Frontal cortex (tissue), 4 donors: ENCODE results near the gene RASL12. TPM values are rescaled to one million over a fixed set of nuclear protein-coding genes. Genes with fewer than 3 reads are reported as not detected.
A peak's percentile ranks its signal among the peaks of the same experiment; 100 is the strongest.
"Not testable (repeated sequence)": the region's sequence is repeated elsewhere in the genome, so short reads cannot be mapped to it uniquely, and the experiment has no call there.

Source experiments
- DNase-seq, 2 donors: peaks; one replicate each; pipeline ENCODE4 v3.0.0; 2012; ENCODE audit warnings: low spot score in 2 of 2
- FAIRE-seq: peaks from 2 replicates; lab custom pipeline; 2012; peaks lifted over from hg19 to GRCh38; lab: Jason Lieb, UNC
- small RNA-seq: library from RNA; depleted of rRNA; stranded (forward); fragments of <200 nt; gene quantifications from one replicate; pipeline ENCODE3, GENCODE V24; 2014
- total RNA-seq: library from RNA; depleted of rRNA; stranded (reverse); fragments of >200 nt; gene quantifications from one replicate; pipeline ENCODE4 v1.2.3, GENCODE V29; 2014
- donor health status: control.
- donor health status: control.
- donor health status: control.

Gene RASL12
- total RNA-seq, 1 donor from 2014 or later = 2.4 TPM

DNA sequence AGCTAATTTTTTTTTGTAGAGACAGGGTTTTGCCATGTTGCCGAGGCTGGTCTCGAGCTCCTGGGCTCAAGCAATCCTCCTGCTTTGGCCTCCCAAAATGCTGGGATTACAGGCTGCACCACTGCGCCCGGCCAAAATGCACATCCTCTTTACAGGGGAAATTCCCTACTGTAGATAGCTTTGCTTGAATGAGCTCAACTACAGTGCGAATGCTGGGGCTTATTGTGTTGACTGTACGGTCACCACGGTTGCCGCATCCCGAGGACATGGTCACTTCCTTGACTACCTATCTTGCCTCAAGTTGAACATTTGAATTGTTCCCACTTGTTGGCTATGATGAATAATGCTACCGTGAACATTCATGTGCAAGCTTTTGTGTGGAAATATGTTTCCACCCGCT is 33.1 kb downstream of the RASL12 start:
- DNase-seq = no peak
- FAIRE-seq = no peak

DNA sequence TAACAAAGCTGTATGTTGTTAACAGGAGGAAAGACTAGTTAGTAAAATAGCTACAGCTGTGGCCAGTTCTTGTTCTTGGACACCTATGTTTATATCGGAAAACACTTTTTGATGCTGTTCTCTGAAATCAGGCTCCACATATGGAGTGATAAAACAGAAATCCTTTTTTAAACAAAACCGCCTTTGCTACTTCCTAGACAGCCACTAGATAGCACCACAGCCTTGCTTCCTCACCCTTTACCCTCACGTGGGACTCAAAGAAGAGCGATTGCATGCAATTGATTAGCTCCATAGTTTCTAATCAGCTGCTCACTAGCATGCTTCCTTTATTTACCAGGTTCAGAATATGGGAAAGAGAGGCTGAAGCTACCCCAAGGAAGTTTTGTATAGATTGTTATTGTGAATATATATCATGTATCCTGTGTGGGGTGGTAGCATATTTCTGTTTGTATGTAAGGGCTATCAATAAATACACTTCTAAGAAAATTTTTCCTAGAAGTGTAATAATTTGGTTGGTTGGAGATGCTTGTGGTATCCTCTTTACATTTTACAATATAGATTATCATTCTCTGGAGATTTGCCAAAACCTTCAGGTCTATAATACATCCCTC is 34.0 kb downstream of the RASL12 start:
- FAIRE-seq = no peak

DNA sequence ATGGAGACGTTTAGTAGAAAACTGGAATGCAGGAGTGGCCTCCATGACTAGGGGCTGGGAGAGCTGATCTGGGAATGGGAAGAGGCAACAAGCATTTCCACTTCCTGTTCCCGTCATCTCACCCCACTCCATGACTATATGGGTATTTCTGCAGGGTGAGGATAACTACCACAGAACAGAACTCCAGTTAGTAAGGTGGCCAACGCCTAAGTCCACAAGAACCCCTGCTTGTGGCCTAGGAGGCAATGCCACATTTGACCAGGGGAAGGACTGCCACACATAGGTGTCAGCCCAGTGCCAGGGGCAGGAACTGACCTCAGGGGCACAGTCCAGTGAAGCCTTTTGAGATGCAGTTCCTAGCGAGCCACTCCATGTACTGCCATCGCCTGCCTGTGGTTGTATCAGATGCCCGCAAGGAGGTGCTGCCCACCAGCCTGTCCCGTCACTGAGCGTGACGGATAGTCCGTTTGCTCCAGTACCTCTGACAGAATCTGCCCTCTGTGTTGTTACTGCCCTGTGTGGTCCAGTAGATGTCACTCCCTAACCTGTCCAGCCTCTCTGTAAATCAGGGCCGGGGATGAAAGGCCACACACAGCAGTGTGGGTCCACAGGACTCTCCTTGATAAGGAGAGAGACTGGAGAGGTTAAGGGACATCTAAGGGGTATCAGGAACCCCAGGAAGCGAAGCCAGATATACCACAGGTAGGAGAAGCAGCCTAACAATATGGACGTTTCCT is 34.8 kb downstream of the RASL12 start:
- FAIRE-seq (no peak), DNase-seq (no peak)

More for the DNA sequence above, 34.0 kb downstream of the RASL12 start:
- peak in 1 of 2 donors; percentile 57 for DNase-seq

DNA sequence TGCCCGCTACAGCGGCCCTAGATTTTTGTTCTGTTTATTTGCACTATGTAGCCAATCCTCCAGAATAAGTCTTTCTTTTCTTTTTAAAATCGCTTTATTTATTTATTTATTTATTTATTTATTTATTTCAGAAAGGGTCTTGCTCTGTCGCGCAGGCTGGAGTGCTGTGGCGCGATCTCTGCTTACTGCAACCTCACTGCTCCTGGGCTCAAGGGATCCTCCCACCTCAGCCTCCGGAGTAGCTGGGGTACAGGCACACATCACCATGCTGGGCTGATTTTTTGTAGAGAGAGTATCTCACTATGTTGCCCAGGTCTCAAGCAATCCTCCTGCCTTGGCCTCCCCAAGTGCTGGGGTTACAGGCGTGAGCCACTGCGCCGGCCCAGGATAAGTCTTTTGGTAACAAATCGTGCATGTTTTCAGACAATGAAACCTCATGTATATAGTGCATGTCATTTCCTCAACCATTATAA is 38.0 kb downstream of the RASL12 start:
- no peak for DNase-seq
- no peak for FAIRE-seq

DNA sequence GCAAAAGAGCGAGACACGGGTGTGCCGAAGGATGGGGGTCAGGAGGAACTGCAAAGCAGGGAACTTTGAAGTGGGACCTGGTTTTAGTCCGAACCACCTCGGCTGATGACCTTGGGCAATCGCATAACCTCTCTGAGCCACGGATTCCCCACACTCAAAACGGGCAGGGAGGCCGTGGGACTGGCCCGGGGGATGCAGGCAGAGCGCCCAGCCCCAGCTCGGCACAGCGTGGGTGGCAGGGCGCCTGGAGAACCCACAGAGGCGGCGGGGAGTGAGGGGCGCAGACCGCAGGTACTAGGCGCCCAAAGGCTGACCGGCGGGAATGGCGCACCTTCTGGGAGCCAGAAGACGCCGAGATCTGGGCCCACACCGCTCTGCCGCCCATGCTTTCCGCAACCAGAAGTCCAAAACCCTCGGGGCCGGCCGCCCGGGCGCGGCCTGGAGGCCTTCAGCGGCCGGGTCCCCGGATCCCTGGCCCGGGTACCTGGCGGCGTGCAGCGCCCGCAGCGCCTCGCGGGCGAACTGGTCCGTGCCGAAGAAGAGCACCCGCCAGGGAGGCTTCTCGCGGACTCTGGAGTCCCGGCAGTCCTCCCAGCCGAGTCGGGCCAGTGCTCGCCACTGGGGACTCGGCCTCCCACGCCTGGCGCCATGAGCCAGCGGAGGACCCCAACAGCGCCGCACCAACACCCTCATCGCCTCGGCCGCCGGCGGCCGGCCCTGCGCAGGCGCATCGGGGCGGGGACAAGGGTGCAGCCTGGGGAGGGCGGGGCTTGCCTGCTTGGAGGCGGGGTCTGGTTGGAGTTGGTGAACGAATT is 38.7 kb downstream of the RASL12 start, which contains the start of gene MTFMT:
Gene MTFMT (minus strand): TSS at position 719 of the 815 bp plus-strand sequence. CDS start 26 bp downstream, at position 693.
- DNase-seq (peak; percentile 94 to 97), FAIRE-seq (no peak)

DNA sequence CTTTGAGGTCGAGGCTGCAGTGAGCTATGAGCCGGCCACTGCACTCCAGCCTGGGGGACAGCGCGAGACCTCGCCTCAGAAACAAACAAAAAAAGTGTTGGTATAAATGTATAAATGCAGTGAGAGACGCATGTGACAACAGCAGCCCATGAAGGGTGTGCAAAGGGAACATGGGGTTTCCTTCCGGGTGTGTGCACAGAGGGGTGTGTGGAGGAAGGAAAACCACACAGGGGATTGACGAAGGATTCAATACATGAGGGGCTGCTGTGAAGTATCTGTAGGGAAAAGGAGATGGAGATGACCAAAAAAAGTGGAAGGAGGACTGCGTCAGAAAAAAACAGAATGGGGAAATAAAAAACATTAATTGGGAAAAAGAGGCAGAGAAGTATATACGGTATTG is 39.5 kb downstream of the RASL12 start:
- no peak for FAIRE-seq
- no peak for DNase-seq

DNA sequence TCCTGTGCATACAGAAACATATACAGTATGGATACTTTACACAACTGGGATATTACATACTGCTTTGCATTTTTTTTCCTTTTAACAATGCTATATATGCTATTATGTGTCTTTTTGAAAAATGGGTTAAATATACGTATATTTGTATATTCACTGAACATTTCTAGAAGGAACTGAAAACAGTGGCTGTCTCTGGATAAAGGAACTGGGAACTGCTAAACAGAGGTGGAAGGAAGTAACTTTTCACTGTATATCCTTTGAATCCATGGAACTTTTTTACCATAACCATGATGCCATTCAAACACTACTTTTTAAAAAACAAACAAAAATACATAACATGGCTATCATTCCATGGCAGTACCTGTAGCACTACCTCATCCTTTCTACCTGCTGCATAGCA is 40.2 kb downstream of the RASL12 start:
- FAIRE-seq (no peak), DNase-seq (no peak)

DNA sequence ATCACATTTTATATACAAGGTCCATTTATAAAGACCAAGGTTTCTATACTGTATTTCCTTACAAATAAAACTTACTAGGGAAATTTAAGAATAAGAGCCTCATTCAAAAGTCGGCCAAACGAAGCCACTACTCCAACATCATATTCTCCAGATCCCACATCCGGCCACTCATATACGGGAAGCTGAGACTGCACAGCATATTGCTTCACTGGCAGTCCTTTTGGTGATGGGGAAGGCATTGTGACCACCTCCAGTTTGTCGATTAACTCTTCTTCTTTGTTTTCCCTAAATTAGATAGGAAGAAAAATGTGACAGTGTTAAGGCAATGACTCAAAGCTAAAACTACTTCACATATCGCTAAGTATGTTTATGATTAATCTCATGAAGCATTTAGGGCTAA is 41.0 kb downstream of the RASL12 start:
- DNase-seq = no peak
- no peak for FAIRE-seq

DNA sequence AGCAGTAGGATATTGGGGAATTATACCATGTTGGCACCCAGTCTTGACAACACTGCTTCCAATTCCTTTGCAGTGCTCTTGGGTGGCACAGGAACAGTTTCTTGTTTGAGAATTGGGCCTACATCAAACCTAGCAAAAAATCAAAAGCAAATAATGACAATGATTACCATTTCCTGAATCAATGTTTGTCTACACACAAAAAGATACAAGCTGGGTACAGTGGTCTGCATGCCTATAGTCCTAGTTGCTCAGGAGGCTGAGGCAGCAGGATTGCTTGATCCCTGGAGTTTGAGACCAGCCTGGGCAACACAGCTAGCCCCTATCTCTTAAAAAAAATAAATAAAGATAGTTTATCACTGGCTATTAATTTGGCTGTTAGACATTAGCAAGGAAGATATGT is 46.3 kb downstream of the RASL12 start:
- DNase-seq = no peak
- FAIRE-seq = no peak

DNA sequence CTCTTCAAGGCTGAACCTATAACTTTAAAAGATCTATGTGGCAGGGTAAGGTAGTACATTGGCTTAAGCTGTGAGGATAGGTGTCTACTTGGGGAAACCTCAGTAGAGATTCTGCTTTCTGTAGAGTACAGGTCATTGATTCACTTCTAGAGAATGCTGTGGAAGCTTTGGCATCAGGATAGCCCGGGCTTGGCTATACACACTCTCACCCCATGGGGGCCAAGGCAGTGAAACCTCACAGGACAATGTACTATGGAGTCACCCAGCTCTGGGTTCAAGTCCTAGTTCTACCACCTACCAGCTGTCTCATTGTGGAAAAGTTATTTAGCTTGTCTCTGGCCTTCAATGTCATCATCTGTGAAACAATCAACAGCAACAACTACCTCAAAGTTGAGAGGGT is 47.4 kb downstream of the RASL12 start:
- DNase-seq (no peak), FAIRE-seq (no peak)

DNA sequence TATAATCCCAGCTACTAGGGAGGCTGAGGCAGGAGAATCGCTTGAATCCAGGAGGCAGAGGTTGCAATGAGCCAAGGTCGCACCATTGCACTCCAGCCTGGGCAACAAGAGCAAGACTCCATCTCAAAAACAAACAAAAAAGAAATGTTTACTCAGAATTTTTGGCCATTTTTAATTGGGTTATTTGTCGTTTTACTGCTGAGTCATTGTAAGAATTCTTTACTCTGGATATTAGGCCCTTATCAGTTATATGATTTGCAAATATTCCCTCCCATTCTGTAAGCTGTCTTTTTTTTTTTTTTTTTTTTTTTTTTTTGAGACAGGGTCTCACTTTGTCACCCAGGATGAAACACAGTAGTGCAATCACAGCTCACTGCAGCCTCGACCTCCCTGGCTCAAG is 56.6 kb downstream of the RASL12 start:
- FAIRE-seq, DNase-seq: not testable (repeated sequence)

DNA sequence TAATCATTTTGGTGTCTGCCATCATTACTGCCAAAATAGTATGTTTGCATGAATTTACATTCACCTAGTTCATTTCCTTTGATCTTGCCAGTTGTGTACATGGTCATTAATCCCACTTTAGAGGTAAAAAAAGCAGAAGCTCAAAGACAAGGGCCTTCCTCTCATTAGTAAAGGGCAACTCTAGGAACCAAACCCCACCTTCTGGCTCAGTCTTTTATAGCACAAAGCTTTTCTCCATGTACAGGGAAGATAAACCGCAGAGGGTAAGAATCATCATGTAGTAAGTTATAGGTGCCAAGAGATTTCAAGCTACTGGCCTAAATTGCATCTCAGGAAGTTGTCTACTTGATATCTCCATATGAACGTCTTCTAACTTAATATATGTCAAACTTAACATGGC is 58.8 kb downstream of the RASL12 start:
- no peak for FAIRE-seq
- no peak for DNase-seq

DNA sequence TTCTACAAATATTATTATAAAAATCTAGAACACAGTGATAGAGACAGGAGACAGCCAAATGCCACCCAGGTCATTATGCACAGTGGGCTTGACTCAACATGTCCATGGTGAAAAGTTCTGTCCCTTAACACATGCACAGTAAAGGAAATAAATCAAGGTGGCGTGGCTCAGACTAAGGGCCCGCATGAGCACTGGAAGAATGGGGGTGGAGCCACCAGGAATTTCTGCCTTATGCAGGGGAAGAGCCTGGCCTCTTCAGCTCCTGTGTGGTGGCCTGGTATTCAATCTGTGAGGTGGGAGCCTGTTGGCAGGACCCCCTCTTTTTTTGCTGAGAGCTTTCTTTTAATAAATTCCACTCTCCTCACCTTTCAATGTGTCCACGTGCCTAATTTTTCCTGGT is 60.9 kb downstream of the RASL12 start:
- DNase-seq (no peak), FAIRE-seq (no peak)

DNA sequence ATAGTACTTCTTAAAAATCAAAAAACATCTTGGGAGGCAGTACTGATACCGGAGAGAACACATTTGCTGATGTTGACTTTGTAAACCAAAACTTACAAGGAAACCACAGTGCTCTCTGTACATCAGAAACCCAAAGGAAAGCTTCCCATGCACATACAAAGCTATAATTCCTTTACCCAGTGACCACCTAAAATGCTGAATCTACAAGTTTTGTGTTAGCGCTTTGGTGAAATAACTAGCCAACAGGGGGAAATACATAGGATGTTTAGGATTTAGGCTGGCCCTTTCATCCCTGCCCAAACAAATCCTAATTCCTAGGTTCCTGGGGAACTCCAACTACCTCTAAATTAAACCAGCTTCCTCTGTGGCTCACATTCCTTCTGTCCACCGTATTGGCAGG is 62.8 kb downstream of the RASL12 start:
- DNase-seq (no peak), FAIRE-seq (no peak)

Small RNA genes lying within 50 kb of the gene (small RNA-seq; reads per million reads assigned to genes)
- gene AC013553.1 = not detected

Other genes with a start within 250 kb of the RASL12 start
- 0.82 TPM for gene PIF1, start 242.3 kb downstream of the RASL12 start, total RNA-seq
- gene PLEKHO2, start 226.1 kb downstream of the RASL12 start, total RNA-seq = 4.5 TPM
- 13.9 TPM for gene ANKDD1A, start 156.1 kb downstream of the RASL12 start, total RNA-seq
- gene SPG21, start 78.1 kb downstream of the RASL12 start, total RNA-seq = 58.7 TPM
- gene MTFMT, start 38.4 kb downstream of the RASL12 start, total RNA-seq = 15.1 TPM
- gene SLC51B, start 22.6 kb downstream of the RASL12 start, total RNA-seq = not detected
- not detected for gene KBTBD13, start 8.8 kb upstream of the RASL12 start, total RNA-seq
- gene UBAP1L, start 47.2 kb upstream of the RASL12 start, total RNA-seq = 2.0 TPM
- gene PDCD7, start 65.8 kb upstream of the RASL12 start, total RNA-seq = 13.9 TPM
- 73.4 TPM for gene CLPX, start 117.4 kb upstream of the RASL12 start, total RNA-seq
- 0.41 TPM for gene CILP, start 143.5 kb upstream of the RASL12 start, total RNA-seq
- gene PARP16, start 218.9 kb upstream of the RASL12 start, total RNA-seq = 8.6 TPM
- gene RNU5A-1, start 228.1 kb upstream of the RASL12 start, total RNA-seq = not detected
- not detected for gene RNU5B-1, start 236.7 kb upstream of the RASL12 start, total RNA-seq